ENCODE measurements around the gene CTIF. TPM values are rescaled to one million over a fixed set of nuclear protein-coding genes. Genes with fewer than 3 reads are reported as not detected.

The CTIF gene
- total RNA-seq, 1 donor from 2014 or later = 137 TPM

GRCh38 chr18:48801728-48802542 is 263.1 kb downstream of the CTIF start:
- no peak for TF ChIP-seq CTCF (IDR thresholded peaks at IDR 0.05; ENCODE audit: partially characterized antibody, unreplicated experiment)
- Mint-ChIP-seq H3K27me3 (ENCODE audit: unreplicated experiment) (peaks cover 19% of the 10 kb centered on the region), H3K9me3 (ENCODE audit: unreplicated experiment) (peaks cover 20% of the 10 kb centered on the region), H3K27ac (ENCODE audit: unreplicated experiment) (no peak overlapping the region), H3K4me3 (ENCODE audit: unreplicated experiment) (no peak overlapping the region), H3K36me3 (ENCODE audit: unreplicated experiment) (no peaks in the 10 kb centered on the region), H3K4me1 (ENCODE audit: low read depth, unreplicated experiment) (no peaks in the 10 kb centered on the region)
- DNase-seq = peak; percentile 6

GRCh38 chr18:48802543-48803290 is 263.9 kb downstream of the CTIF start:
- H3K4me3 Mint-ChIP-seq (ENCODE audit: unreplicated experiment) = no peak overlapping the region
- H3K27me3 Mint-ChIP-seq (ENCODE audit: unreplicated experiment) = peaks cover 19% of the 10 kb centered on the region
- H3K9me3 Mint-ChIP-seq (ENCODE audit: unreplicated experiment) = peaks cover 20% of the 10 kb centered on the region
- H3K27ac Mint-ChIP-seq (ENCODE audit: unreplicated experiment) = no peak overlapping the region
- no peaks in the 10 kb centered on the region for H3K4me1 Mint-ChIP-seq (ENCODE audit: low read depth, unreplicated experiment)
- peak; percentile 10 for DNase-seq
- TF ChIP-seq CTCF (IDR thresholded peaks at IDR 0.05; ENCODE audit: partially characterized antibody, unreplicated experiment) = no peak
- H3K36me3 Mint-ChIP-seq (ENCODE audit: unreplicated experiment) = no peaks in the 10 kb centered on the region

- H3K4me3 Mint-ChIP-seq (ENCODE audit: unreplicated experiment) = no peak overlapping the region
- peak; percentile 5 for DNase-seq
- no peaks in the 10 kb centered on the region for H3K36me3 Mint-ChIP-seq (ENCODE audit: unreplicated experiment)
- no peak for TF ChIP-seq CTCF (IDR thresholded peaks at IDR 0.05; ENCODE audit: partially characterized antibody, unreplicated experiment)
- H3K27ac Mint-ChIP-seq (ENCODE audit: unreplicated experiment) = no peak overlapping the region
- H3K9me3 Mint-ChIP-seq (ENCODE audit: unreplicated experiment) = peaks cover 17% of the 10 kb centered on the region
- H3K4me1 Mint-ChIP-seq (ENCODE audit: low read depth, unreplicated experiment) = peaks cover 2% of the 10 kb centered on the region
- H3K27me3 Mint-ChIP-seq (ENCODE audit: unreplicated experiment) = peaks cover 19% of the 10 kb centered on the region
These were observed 264.7 kb downstream of the CTIF start for GRCh38 chr18:48803518-48803917.

GRCh38 chr18:48803951-48804855 is 265.4 kb downstream of the CTIF start:
- Mint-ChIP-seq H3K4me1 (ENCODE audit: low read depth, unreplicated experiment) (peaks cover 4% of the 10 kb centered on the region), H3K36me3 (ENCODE audit: unreplicated experiment) (no peaks in the 10 kb centered on the region), H3K4me3 (ENCODE audit: unreplicated experiment) (no peak overlapping the region), H3K27me3 (ENCODE audit: unreplicated experiment) (peaks cover 14% of the 10 kb centered on the region), H3K27ac (ENCODE audit: unreplicated experiment) (peak overlapping the region; percentile 38), H3K9me3 (ENCODE audit: unreplicated experiment) (peaks cover 17% of the 10 kb centered on the region)
- peak; percentile 7 for DNase-seq
- no peak for TF ChIP-seq CTCF (IDR thresholded peaks at IDR 0.05; ENCODE audit: partially characterized antibody, unreplicated experiment)
